Measurements from ENCODE around the gene AADACL4.
"Not testable (repeated sequence)": the region's sequence is repeated elsewhere in the genome, so short reads cannot be mapped to it uniquely, and the experiment has no call there.

The AADACL4 gene

GRCh38 chr1:12676122-12676521, 32.2 kb downstream of the AADACL4 start:
- H3K9ac ChIP-seq (ENCODE audit: low read length); DNase-seq; H4K91ac ChIP-seq (ENCODE audit: low read length); H3K79me1 ChIP-seq (replicated peaks; ENCODE audit: low read length, poor library complexity, severe bottlenecking); H2AFZ ChIP-seq (ENCODE audit: low read depth, low read length); H3K4me1 ChIP-seq (ENCODE audit: control insufficient read depth, insufficient read depth, low read depth, low read length); H2AK5ac ChIP-seq (ENCODE audit: low read length, severe bottlenecking); H2BK5ac ChIP-seq (ENCODE audit: low read depth, low read length, poor library complexity, severe bottlenecking); H3K18ac ChIP-seq (ENCODE audit: low read depth in 1 of 2, low read length in 2 of 2); H3K27ac ChIP-seq (ENCODE audit: low read length, poor library complexity, severe bottlenecking); H2BK120ac ChIP-seq (ENCODE audit: low read depth, low read length); H4K8ac ChIP-seq (ENCODE audit: low read length); H3K14ac ChIP-seq (ENCODE audit: low read length in 2 of 2); H2BK15ac ChIP-seq (ENCODE audit: low read depth, poor library complexity, severe bottlenecking); H3K36me3 ChIP-seq (ENCODE audit: control insufficient read depth in 1 of 2, insufficient read depth in 2 of 2, low read depth in 1 of 2, low read length in 2 of 2); H3K4ac ChIP-seq (ENCODE audit: low read depth in 1 of 2, low read length in 2 of 2); H3K23ac ChIP-seq (ENCODE audit: low read length in 2 of 2); H3K4me3 ChIP-seq (ENCODE audit: insufficient read depth in 1 of 2, low read depth in 1 of 2, low read length in 2 of 2); H3K4me2 ChIP-seq (ENCODE audit: low read length, poor library complexity, severe bottlenecking); H2BK12ac ChIP-seq (ENCODE audit: low read length in 2 of 2); H3K9me3 ChIP-seq (ENCODE audit: control insufficient read depth, low read length): not testable (repeated sequence)
- whole genome bisulfite sequencing: 76% methylated on average over 4 of the region's 4 CpGs
- H3K27me3 ChIP-seq (ENCODE audit: control insufficient read depth in 1 of 2, insufficient read depth in 1 of 2, low read length in 2 of 2): peaks cover 2 to 15% of the 10 kb centered on the region in 2 experiments

GRCh38 chr1:12677565-12677964, 33.7 kb downstream of the AADACL4 start:
- no peaks in the 10 kb centered on the region for H3K4me1 ChIP-seq (ENCODE audit: control insufficient read depth, insufficient read depth, low read depth, low read length)
- no peak overlapping the region for H3K23ac ChIP-seq (ENCODE audit: low read length in 2 of 2)
- no peak overlapping the region for H2BK120ac ChIP-seq (ENCODE audit: low read depth, low read length)
- no peak overlapping the region for H3K14ac ChIP-seq (ENCODE audit: low read length in 2 of 2)
- H3K9ac ChIP-seq (ENCODE audit: low read length): no peak overlapping the region
- H3K4me2 ChIP-seq (ENCODE audit: low read length, poor library complexity, severe bottlenecking): no peak overlapping the region
- no peak overlapping the region for H2BK5ac ChIP-seq (ENCODE audit: low read depth, low read length, poor library complexity, severe bottlenecking)
- no peak overlapping the region for H2AFZ ChIP-seq (ENCODE audit: low read depth, low read length)
- 42% methylated on average over 1 of the region's 1 CpG for WGBS
- H3K4ac ChIP-seq (ENCODE audit: low read depth in 1 of 2, low read length in 2 of 2): no peak overlapping the region
- no peak overlapping the region for H3K18ac ChIP-seq (ENCODE audit: low read depth in 1 of 2, low read length in 2 of 2)
- no peak overlapping the region for H4K91ac ChIP-seq (ENCODE audit: low read length)
- peaks cover 3% of the 10 kb centered on the region for H3K9me3 ChIP-seq (ENCODE audit: control insufficient read depth, low read length)
- no peak overlapping the region for H3K27ac ChIP-seq (ENCODE audit: low read length, poor library complexity, severe bottlenecking)
- H2BK12ac ChIP-seq (ENCODE audit: low read length in 2 of 2): no peak overlapping the region
- H3K36me3 ChIP-seq (ENCODE audit: control insufficient read depth in 1 of 2, insufficient read depth in 2 of 2, low read depth in 1 of 2, low read length in 2 of 2): no peaks in the 10 kb centered on the region
- H3K4me3 ChIP-seq (ENCODE audit: insufficient read depth in 1 of 2, low read depth in 1 of 2, low read length in 2 of 2): no peak overlapping the region
- H3K27me3 ChIP-seq (ENCODE audit: control insufficient read depth in 1 of 2, insufficient read depth in 1 of 2, low read length in 2 of 2): peaks cover 0 to 13% of the 10 kb centered on the region in 2 experiments
- H2AK5ac ChIP-seq (ENCODE audit: low read length, severe bottlenecking): no peak overlapping the region
- H2BK15ac ChIP-seq (ENCODE audit: low read depth, poor library complexity, severe bottlenecking): no peak overlapping the region
- no peaks in the 10 kb centered on the region for H3K79me1 ChIP-seq (replicated peaks; ENCODE audit: low read length, poor library complexity, severe bottlenecking)
- no peak overlapping the region for H4K8ac ChIP-seq (ENCODE audit: low read length)
- no peak for DNase-seq

GRCh38 chr1:12678350-12678749, 34.5 kb downstream of the AADACL4 start:
- Histone ChIP-seq H3K36me3 (ENCODE audit: control insufficient read depth in 1 of 2, insufficient read depth in 2 of 2, low read depth in 1 of 2, low read length in 2 of 2) (no peaks in the 10 kb centered on the region), H2AFZ (ENCODE audit: low read depth, low read length) (no peak overlapping the region), H4K91ac (ENCODE audit: low read length) (no peak overlapping the region), H3K18ac (ENCODE audit: low read depth in 1 of 2, low read length in 2 of 2) (no peak overlapping the region), H2BK5ac (ENCODE audit: low read depth, low read length, poor library complexity, severe bottlenecking) (no peak overlapping the region), H3K27ac (ENCODE audit: low read length, poor library complexity, severe bottlenecking) (no peak overlapping the region), H3K9me3 (ENCODE audit: control insufficient read depth, low read length) (peaks cover 3% of the 10 kb centered on the region), H2BK15ac (ENCODE audit: low read depth, poor library complexity, severe bottlenecking) (no peak overlapping the region), H3K4ac (ENCODE audit: low read depth in 1 of 2, low read length in 2 of 2) (no peak overlapping the region), H3K27me3 (ENCODE audit: control insufficient read depth in 1 of 2, insufficient read depth in 1 of 2, low read length in 2 of 2) (peaks cover 0 to 10% of the 10 kb centered on the region in 2 experiments), H3K4me1 (ENCODE audit: control insufficient read depth, insufficient read depth, low read depth, low read length) (no peaks in the 10 kb centered on the region), H3K23ac (ENCODE audit: low read length in 2 of 2) (no peak overlapping the region), H3K4me3 (ENCODE audit: insufficient read depth in 1 of 2, low read depth in 1 of 2, low read length in 2 of 2) (no peak overlapping the region), H3K4me2 (ENCODE audit: low read length, poor library complexity, severe bottlenecking) (no peak overlapping the region), H3K9ac (ENCODE audit: low read length) (no peak overlapping the region), H3K79me1 (replicated peaks; ENCODE audit: low read length, poor library complexity, severe bottlenecking) (no peaks in the 10 kb centered on the region), H3K14ac (ENCODE audit: low read length in 2 of 2) (no peak overlapping the region), H4K8ac (ENCODE audit: low read length) (no peak overlapping the region), H2BK120ac (ENCODE audit: low read depth, low read length) (no peak overlapping the region), H2BK12ac (ENCODE audit: low read length in 2 of 2) (no peak overlapping the region), H2AK5ac (ENCODE audit: low read length, severe bottlenecking) (no peak overlapping the region)
- DNase-seq: no peak
- 38% methylated on average over 1 of the region's 2 CpGs for WGBS

GRCh38 chr1:12678820-12679219, 34.9 kb downstream of the AADACL4 start:
- Histone ChIP-seq H3K18ac (ENCODE audit: low read depth in 1 of 2, low read length in 2 of 2) (no peak overlapping the region), H3K4me3 (ENCODE audit: insufficient read depth in 1 of 2, low read depth in 1 of 2, low read length in 2 of 2) (no peak overlapping the region)
- WGBS: 75% methylated on average over 3 of the region's 3 CpGs

More at GRCh38 chr1:12678820-12679219, 34.9 kb downstream of the AADACL4 start:
- Histone ChIP-seq H3K27ac (ENCODE audit: low read length, poor library complexity, severe bottlenecking) (no peak overlapping the region), H3K36me3 (ENCODE audit: control insufficient read depth in 1 of 2, insufficient read depth in 2 of 2, low read depth in 1 of 2, low read length in 2 of 2) (no peaks in the 10 kb centered on the region), H2AK5ac (ENCODE audit: low read length, severe bottlenecking) (no peak overlapping the region), H3K9ac (ENCODE audit: low read length) (no peak overlapping the region), H3K9me3 (ENCODE audit: control insufficient read depth, low read length) (peaks cover 3% of the 10 kb centered on the region), H3K4ac (ENCODE audit: low read depth in 1 of 2, low read length in 2 of 2) (no peak overlapping the region), H2BK12ac (ENCODE audit: low read length in 2 of 2) (no peak overlapping the region), H2AFZ (ENCODE audit: low read depth, low read length) (no peak overlapping the region), H3K23ac (ENCODE audit: low read length in 2 of 2) (no peak overlapping the region), H2BK5ac (ENCODE audit: low read depth, low read length, poor library complexity, severe bottlenecking) (no peak overlapping the region), H3K4me2 (ENCODE audit: low read length, poor library complexity, severe bottlenecking) (no peak overlapping the region), H2BK120ac (ENCODE audit: low read depth, low read length) (no peak overlapping the region), H4K91ac (ENCODE audit: low read length) (no peak overlapping the region), H3K4me1 (ENCODE audit: control insufficient read depth, insufficient read depth, low read depth, low read length) (no peaks in the 10 kb centered on the region), H3K79me1 (replicated peaks; ENCODE audit: low read length, poor library complexity, severe bottlenecking) (no peaks in the 10 kb centered on the region), H2BK15ac (ENCODE audit: low read depth, poor library complexity, severe bottlenecking) (no peak overlapping the region), H3K27me3 (ENCODE audit: control insufficient read depth in 1 of 2, insufficient read depth in 1 of 2, low read length in 2 of 2) (peaks cover 0 to 10% of the 10 kb centered on the region in 2 experiments), H3K14ac (ENCODE audit: low read length in 2 of 2) (no peak overlapping the region), H4K8ac (ENCODE audit: low read length) (no peak overlapping the region)
- DNase-seq: no peak

Measured in mesenchymal stem cell (in vitro differentiated cells and primary cell).